Ureter (tissue), 1 donor: ENCODE measurements around the gene IFNK. TPM values are rescaled to one million over a fixed set of nuclear protein-coding genes. Genes with fewer than 3 reads are reported as not detected.
"Not testable (repeated sequence)": the region's sequence is repeated elsewhere in the genome, so short reads cannot be mapped to it uniquely, and the experiment has no call there.

ENCODE experiments used
- DNase-seq: peaks from one replicate; pipeline ENCODE4 v3.0.0-alpha.2; 2020; ENCODE audit warnings: low spot score
- total RNA-seq: library from RNA; stranded (reverse); gene quantifications from one replicate; pipeline ENCODE4 v1.2.4, GENCODE V29; 2023
- donor health status: DM: yes; HTN: yes; CAD: no.

The IFNK gene
- not detected for total RNA-seq

GRCh38 chr9:27524236-27524635, at the start of gene IFNK:
Gene IFNK (plus strand): TSS chr9:27524290. CDS start chr9:27524337, 47 bp downstream.
- DNase-seq: no peak

GRCh38 chr9:27474305-27474704, 49.8 kb upstream of the IFNK start:
- no peak for DNase-seq

- no peak for DNase-seq
These were observed 49.0 kb upstream of the IFNK start for GRCh38 chr9:27475057-27475595.

- no peak for DNase-seq
These were observed 47.1 kb upstream of the IFNK start for GRCh38 chr9:27476870-27477515.

GRCh38 chr9:27478322-27478721, 45.8 kb upstream of the IFNK start:
- no peak for DNase-seq

GRCh38 chr9:27482709-27483108, 41.4 kb upstream of the IFNK start:
- DNase-seq: no peak

- DNase-seq: no peak
These were observed 40.5 kb upstream of the IFNK start for GRCh38 chr9:27483576-27483975.

GRCh38 chr9:27485158-27485557, 38.9 kb upstream of the IFNK start:
- DNase-seq: no peak

- no peak for DNase-seq
These were observed 36.9 kb upstream of the IFNK start for GRCh38 chr9:27487128-27487640.

GRCh38 chr9:27487927-27488326, 36.2 kb upstream of the IFNK start:
- no peak for DNase-seq

- no peak for DNase-seq
These were observed 34.8 kb upstream of the IFNK start for GRCh38 chr9:27489087-27489876.

GRCh38 chr9:27491154-27491553, 32.9 kb upstream of the IFNK start:
- no peak for DNase-seq

GRCh38 chr9:27495480-27496134, 28.5 kb upstream of the IFNK start:
- DNase-seq: no peak

- no peak for DNase-seq
These were observed 28.0 kb upstream of the IFNK start for GRCh38 chr9:27496135-27496504.

GRCh38 chr9:27497883-27498417, 26.1 kb upstream of the IFNK start:
- DNase-seq: no peak

GRCh38 chr9:27499451-27499850, 24.6 kb upstream of the IFNK start:
- DNase-seq: no peak

GRCh38 chr9:27500902-27501301, 23.2 kb upstream of the IFNK start:
- DNase-seq: not testable (repeated sequence)

- DNase-seq: no peak
These were observed 20.5 kb upstream of the IFNK start for GRCh38 chr9:27503623-27504022.

- no peak for DNase-seq
These were observed 19.8 kb upstream of the IFNK start for GRCh38 chr9:27504259-27504658.

GRCh38 chr9:27505744-27506161, 18.3 kb upstream of the IFNK start:
- DNase-seq: no peak

- DNase-seq: no peak
These were observed 17.1 kb upstream of the IFNK start for GRCh38 chr9:27506981-27507380.

GRCh38 chr9:27510780-27511179, 13.3 kb upstream of the IFNK start:
- no peak for DNase-seq
